MM.1S (cell line): ENCODE measurements around the gene SDHAF4.
"Not testable (repeated sequence)": the region's sequence is repeated elsewhere in the genome, so short reads cannot be mapped to it uniquely, and the experiment has no call there.

Experiments used
- EZH2phosphoT487 ChIP-seq: fragments of 300-600 bp; sonication (generic); IDR thresholded peaks from 2 replicates; pipeline ENCODE4 v1.6.1; 2018; ENCODE audit warnings: antibody characterized with exemption, low read length
- TF ChIP-seq, protein P1 (sequence below): fragments of 300-600 bp; sonication (generic); IDR thresholded peaks from 2 replicates; pipeline ENCODE4 v1.5.1; 2016; ENCODE audit warnings: antibody characterized with exemption, low read length, mixed read lengths

DNA sequence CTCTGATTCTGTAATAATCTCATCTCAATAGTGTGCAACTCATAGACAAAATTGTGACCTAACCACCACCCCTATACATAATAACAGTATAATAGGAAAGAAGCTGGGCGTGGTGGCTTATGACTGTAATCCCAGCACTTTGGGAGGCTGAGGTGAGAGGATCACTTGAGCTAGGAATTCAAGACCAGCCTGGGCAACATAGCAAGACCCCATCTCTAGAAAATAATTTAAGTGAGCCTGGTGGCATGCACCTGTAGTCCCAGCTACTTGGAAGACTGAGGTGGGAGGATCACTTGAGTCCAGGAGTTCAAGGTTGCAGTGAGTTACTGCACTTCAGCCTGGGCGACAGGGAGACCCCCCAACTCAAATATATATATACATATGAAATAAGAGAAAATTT, 4.3 kb upstream of the SDHAF4 start:
- TF ChIP-seq, protein P1, sequence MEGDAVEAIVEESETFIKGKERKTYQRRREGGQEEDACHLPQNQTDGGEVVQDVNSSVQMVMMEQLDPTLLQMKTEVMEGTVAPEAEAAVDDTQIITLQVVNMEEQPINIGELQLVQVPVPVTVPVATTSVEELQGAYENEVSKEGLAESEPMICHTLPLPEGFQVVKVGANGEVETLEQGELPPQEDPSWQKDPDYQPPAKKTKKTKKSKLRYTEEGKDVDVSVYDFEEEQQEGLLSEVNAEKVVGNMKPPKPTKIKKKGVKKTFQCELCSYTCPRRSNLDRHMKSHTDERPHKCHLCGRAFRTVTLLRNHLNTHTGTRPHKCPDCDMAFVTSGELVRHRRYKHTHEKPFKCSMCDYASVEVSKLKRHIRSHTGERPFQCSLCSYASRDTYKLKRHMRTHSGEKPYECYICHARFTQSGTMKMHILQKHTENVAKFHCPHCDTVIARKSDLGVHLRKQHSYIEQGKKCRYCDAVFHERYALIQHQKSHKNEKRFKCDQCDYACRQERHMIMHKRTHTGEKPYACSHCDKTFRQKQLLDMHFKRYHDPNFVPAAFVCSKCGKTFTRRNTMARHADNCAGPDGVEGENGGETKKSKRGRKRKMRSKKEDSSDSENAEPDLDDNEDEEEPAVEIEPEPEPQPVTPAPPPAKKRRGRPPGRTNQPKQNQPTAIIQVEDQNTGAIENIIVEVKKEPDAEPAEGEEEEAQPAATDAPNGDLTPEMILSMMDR, result not testable (repeated sequence)
- not testable (repeated sequence) for TF ChIP-seq EZH2phosphoT487
